Measurements from ENCODE around the gene RABL6. TPM values are rescaled to one million over a fixed set of nuclear protein-coding genes. Genes with fewer than 3 reads are reported as not detected.
"Not testable (repeated sequence)": the region's sequence is repeated elsewhere in the genome, so short reads cannot be mapped to it uniquely, and the experiment has no call there.

Gene RABL6
- total and polyA plus RNA-seq, 8 donors = 49.5 to 80.8 (median 62.3) TPM

- intact Hi-C loops (cut with DNase I) = no loop called here
- Histone ChIP-seq H3K36me3 (peaks cover 0 to 58% of the 10 kb centered on the region in 2 donors), H3K27me3 (peaks cover 16 to 28% of the 10 kb centered on the region in 2 donors), H3K9me3 (no peaks in the 10 kb centered on the region), H3K4me3 (no peak overlapping the region), H3K27ac (no peak overlapping the region), H3K4me1 (peaks cover 21 to 32% of the 10 kb centered on the region in 2 donors)
- no peak for DNase-seq
- no peak for ATAC-seq
- TF ChIP-seq, protein P1, sequence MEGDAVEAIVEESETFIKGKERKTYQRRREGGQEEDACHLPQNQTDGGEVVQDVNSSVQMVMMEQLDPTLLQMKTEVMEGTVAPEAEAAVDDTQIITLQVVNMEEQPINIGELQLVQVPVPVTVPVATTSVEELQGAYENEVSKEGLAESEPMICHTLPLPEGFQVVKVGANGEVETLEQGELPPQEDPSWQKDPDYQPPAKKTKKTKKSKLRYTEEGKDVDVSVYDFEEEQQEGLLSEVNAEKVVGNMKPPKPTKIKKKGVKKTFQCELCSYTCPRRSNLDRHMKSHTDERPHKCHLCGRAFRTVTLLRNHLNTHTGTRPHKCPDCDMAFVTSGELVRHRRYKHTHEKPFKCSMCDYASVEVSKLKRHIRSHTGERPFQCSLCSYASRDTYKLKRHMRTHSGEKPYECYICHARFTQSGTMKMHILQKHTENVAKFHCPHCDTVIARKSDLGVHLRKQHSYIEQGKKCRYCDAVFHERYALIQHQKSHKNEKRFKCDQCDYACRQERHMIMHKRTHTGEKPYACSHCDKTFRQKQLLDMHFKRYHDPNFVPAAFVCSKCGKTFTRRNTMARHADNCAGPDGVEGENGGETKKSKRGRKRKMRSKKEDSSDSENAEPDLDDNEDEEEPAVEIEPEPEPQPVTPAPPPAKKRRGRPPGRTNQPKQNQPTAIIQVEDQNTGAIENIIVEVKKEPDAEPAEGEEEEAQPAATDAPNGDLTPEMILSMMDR (IDR thresholded peaks at IDR 0.05) = no peak
Observed at GRCh38 chr9:136840140-136840876, 32.6 kb downstream of the RABL6 start.

- TF ChIP-seq, protein P1 (IDR thresholded peaks at IDR 0.05) = no peak
- H3K4me3 ChIP-seq = no peak overlapping the region
- intact Hi-C loops (cut with DNase I) = no loop called here
- no peak overlapping the region for H3K27ac ChIP-seq
- no peaks in the 10 kb centered on the region for H3K9me3 ChIP-seq
- peaks cover 22 to 35% of the 10 kb centered on the region in 2 donors for H3K27me3 ChIP-seq
- H3K4me1 ChIP-seq = peaks cover 21 to 38% of the 10 kb centered on the region in 2 donors
- DNase-seq (peak in 1 of 4 donors; percentile 62), ATAC-seq (peak; percentile 33)
- H3K36me3 ChIP-seq = peaks cover 0 to 50% of the 10 kb centered on the region in 2 donors
Observed at GRCh38 chr9:136840877-136841645, 33.3 kb downstream of the RABL6 start.

GRCh38 chr9:136841646-136842379, 34.1 kb downstream of the RABL6 start:
- H3K9me3 ChIP-seq; intact Hi-C loops (cut with DNase I); DNase-seq; H3K27ac ChIP-seq: not testable (repeated sequence)
- Histone ChIP-seq H3K36me3 (peaks cover 0 to 43% of the 10 kb centered on the region in 2 donors), H3K4me3 (peak overlapping the region in 1 of 2 donors; percentile 46), H3K27me3 (peaks cover 29 to 43% of the 10 kb centered on the region in 2 donors), H3K4me1 (peaks cover 25 to 45% of the 10 kb centered on the region in 2 donors)
- peak; percentile 17 for ATAC-seq

- intact Hi-C loops (cut with DNase I); H3K27ac ChIP-seq; H3K9me3 ChIP-seq: not testable (repeated sequence)
- peak; percentile 69 to 91 (median 78) for DNase-seq
- Histone ChIP-seq H3K36me3 (peaks cover 0 to 36% of the 10 kb centered on the region in 2 donors), H3K4me3 (peak within 1 kb of the TSS; percentile 14 to 46), H3K4me1 (peaks cover 25 to 51% of the 10 kb centered on the region in 2 donors), H3K27me3 (peaks cover 33 to 49% of the 10 kb centered on the region in 2 donors)
- TF ChIP-seq, protein P1 (IDR thresholded peaks at IDR 0.05) = peak; percentile 86 to 90
- peak; percentile 78 for ATAC-seq
Observed at GRCh38 chr9:136842380-136842948, 34.7 kb downstream of the RABL6 start, which contains the start of gene AJM1. Gene AJM1, plus strand, starts transcription at chr9:136842478. Its CDS starts 1,937 bp downstream, at chr9:136844415.

DNA sequence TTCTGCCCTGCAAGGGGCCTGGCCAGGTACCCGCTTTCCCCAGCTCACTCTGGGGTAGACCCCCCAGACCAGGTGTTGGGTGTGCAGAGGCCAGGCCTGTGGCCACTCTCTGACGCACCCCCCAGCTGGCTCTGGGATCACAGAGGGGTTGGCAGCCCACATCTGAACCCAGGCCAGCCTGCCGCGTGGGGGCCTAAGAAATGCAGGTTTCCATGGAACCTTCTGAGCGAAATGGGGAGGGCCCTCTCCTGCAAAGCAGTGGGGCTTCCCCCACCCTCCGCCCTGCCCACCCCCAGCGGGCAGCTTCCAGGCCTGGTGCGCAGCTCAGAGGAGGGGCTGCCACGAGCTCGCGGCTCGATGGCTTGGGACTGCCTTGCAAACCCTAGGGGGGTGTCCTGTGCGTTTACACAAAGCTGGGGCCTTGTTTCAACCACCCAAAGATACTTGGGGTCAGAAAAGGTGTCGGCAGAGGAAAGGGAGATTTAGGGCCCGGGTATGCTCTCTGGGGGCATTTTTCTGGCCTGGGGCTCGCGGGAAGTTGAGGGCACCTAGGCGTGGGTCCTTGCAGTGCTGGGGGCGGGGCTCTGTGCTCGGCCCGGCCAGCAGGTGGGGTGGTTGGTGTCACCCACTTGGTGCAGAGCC, 35.5 kb downstream of the RABL6 start:
- Histone ChIP-seq H3K27me3 (peaks cover 33 to 58% of the 10 kb centered on the region in 2 donors), H3K36me3 (peaks cover 0 to 28% of the 10 kb centered on the region in 2 donors), H3K4me1 (peaks cover 25 to 59% of the 10 kb centered on the region in 2 donors)
- ATAC-seq; DNase-seq; H3K4me3 ChIP-seq; intact Hi-C loops (cut with DNase I); H3K9me3 ChIP-seq; H3K27ac ChIP-seq: not testable (repeated sequence)
